MCF 10A (cell line): ENCODE results near the gene CASP3. TPM values are rescaled to one million over a fixed set of nuclear protein-coding genes. Genes with fewer than 3 reads are reported as not detected.
A peak's percentile ranks its signal among the peaks of the same experiment; 100 is the strongest.

Source experiments
- BruUV-seq: library from RNA; stranded (reverse); fragments of 400-500 nt; replicated peaks from 2 replicates; lab custom pipeline; 2021; lab: Mats Ljungman, UMichigan
- CTCF ChIA-PET: fragments of 300-600 bp; sonication (Branson Sonifier 250); formaldehyde crosslinking; extraction: SDS; loops from one replicate; lab custom pipeline; 2021; ENCODE audit warnings: antibody characterized with exemption, inconsistent platforms; lab: Yijun Ruan, JAX
- POLR2A ChIA-PET: fragments of 300-600, 350-650 bp; sonication (Branson Sonifier 250); formaldehyde crosslinking; extraction: SDS; loops from one replicate; lab custom pipeline; 2020; ENCODE audit warnings: antibody characterized with exemption, inconsistent platforms; lab: Yijun Ruan, JAX
- DNase-seq: peaks from one replicate; pipeline ENCODE4 v3.0.0-alpha.2; 2018; ENCODE audit not compliant: unreplicated experiment
- H3K27ac Mint-ChIP-seq: one replicate; pipeline ENCODE4 v1.8.0; 2022; ENCODE audit warnings: mild to moderate bottlenecking, low read depth, mixed read lengths; ENCODE audit not compliant: unreplicated experiment
- H3K27me3 Mint-ChIP-seq: one replicate; pipeline ENCODE4 v1.8.0; 2022; ENCODE audit warnings: mixed read lengths; ENCODE audit not compliant: insufficient read depth, unreplicated experiment
- H3K36me3 Mint-ChIP-seq: one replicate; pipeline ENCODE4 v1.8.0; 2022; ENCODE audit warnings: mild to moderate bottlenecking, moderate library complexity, mixed read lengths; ENCODE audit not compliant: insufficient read depth, unreplicated experiment
- H3K4me1 Mint-ChIP-seq: one replicate; pipeline ENCODE4 v1.8.0; 2022; ENCODE audit warnings: mixed read lengths; ENCODE audit not compliant: insufficient read depth, unreplicated experiment
- H3K4me3 Mint-ChIP-seq: one replicate; pipeline ENCODE4 v1.8.0; 2022; ENCODE audit warnings: mild to moderate bottlenecking, moderate library complexity, mixed read lengths; ENCODE audit not compliant: unreplicated experiment
- H3K9me3 Mint-ChIP-seq: one replicate; pipeline ENCODE4 v1.8.0; 2022; ENCODE audit warnings: mixed read lengths; ENCODE audit not compliant: unreplicated experiment
- intact Hi-C: fragments of 100-400 bp; cut with micrococcal nuclease; formaldehyde crosslinking; loops from 2 replicates; pipeline ENCODE4 v1.14.1; 2022
- total RNA-seq: library from RNA; stranded (reverse); gene quantifications from 2 replicates; pipeline ENCODE4 v1.2.3, GENCODE V29; 2022
- TF ChIP-seq, protein P1 (sequence below): fragments of 200-600 bp; IDR thresholded peaks from one replicate; pipeline ENCODE4 v1.8.0; 2022; ENCODE audit warnings: antibody characterized with exemption, mild to moderate bottlenecking; ENCODE audit not compliant: unreplicated experiment

The CASP3 gene
- total RNA-seq, 1 experiment from 2014 or later: 27.4 TPM

DNA sequence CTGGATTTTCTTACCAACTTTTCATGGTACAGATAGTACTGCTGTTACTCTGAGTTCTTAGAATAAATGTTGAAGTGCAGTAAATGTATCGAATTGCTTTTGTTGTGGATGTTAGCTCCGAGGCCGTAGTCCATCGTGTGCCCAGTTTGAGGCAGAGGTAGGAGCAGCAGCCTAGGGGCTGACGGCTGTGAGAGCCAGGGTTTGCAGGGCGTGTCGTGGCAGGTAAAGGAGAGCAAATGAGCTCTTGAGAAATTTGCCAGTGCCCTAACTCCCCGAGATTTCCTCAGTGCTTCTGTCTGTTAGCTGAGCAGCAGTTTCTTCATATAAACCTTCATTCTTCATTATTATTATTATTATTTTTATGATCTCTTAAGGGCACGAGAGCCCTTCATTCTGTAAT, 21.9 kb upstream of the CASP3 start:
- Mint-ChIP-seq H3K4me3 (no peak overlapping the region), H3K27ac (no peak overlapping the region), H3K9me3 (no peaks in the 10 kb centered on the region), H3K27me3 (no peaks in the 10 kb centered on the region), H3K4me1 (no peaks in the 10 kb centered on the region), H3K36me3 (peaks cover 57% of the 10 kb centered on the region)
- no TSS peak for BruUV-seq
- intact Hi-C loops: no loop called here
- ChIA-PET POLR2A (interaction anchor here (0.6 to 1.1 kb wide), 5 partner anchors 10 to 728 kb away, joined by 3 to 4 read pairs (median 3); partner anchors contain the start of genes CASP3 and PRIMPOL), CTCF (interaction anchor here (1.0 kb wide), 1 partner anchor 23 kb away, joined by 4 read pairs; no protein-coding TSS in a partner anchor)
- DNase-seq: peak; percentile 64
- TF ChIP-seq, protein P1, sequence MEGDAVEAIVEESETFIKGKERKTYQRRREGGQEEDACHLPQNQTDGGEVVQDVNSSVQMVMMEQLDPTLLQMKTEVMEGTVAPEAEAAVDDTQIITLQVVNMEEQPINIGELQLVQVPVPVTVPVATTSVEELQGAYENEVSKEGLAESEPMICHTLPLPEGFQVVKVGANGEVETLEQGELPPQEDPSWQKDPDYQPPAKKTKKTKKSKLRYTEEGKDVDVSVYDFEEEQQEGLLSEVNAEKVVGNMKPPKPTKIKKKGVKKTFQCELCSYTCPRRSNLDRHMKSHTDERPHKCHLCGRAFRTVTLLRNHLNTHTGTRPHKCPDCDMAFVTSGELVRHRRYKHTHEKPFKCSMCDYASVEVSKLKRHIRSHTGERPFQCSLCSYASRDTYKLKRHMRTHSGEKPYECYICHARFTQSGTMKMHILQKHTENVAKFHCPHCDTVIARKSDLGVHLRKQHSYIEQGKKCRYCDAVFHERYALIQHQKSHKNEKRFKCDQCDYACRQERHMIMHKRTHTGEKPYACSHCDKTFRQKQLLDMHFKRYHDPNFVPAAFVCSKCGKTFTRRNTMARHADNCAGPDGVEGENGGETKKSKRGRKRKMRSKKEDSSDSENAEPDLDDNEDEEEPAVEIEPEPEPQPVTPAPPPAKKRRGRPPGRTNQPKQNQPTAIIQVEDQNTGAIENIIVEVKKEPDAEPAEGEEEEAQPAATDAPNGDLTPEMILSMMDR: no peak

DNA sequence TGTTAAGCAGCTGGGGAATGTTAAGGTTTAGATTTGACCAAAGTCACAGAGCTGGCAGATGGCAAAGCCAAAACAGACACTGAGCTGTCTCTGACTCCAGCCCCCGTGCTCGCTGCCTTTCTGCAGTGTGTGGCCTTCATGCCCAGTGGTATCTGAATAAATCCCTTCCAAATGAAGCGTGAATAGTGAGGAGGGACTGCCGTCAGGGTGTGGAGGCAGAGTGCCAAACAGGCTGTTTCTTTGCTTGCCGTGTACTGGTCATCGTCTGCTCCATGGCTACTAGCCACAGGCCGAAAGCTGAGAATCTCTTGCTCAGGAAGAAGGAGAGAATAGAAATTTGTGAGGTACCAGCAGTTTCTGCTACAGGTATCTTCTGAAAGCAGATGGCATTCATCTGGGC, 20.0 kb upstream of the CASP3 start:
- H3K36me3 Mint-ChIP-seq: peaks cover 69% of the 10 kb centered on the region
- H3K4me1 Mint-ChIP-seq: no peaks in the 10 kb centered on the region
- intact Hi-C loops: no loop called here
- POLR2A ChIA-PET: interaction anchor here (0.7 kb wide), 1 partner anchor 20 kb away, joined by 3 read pairs; the partner anchor contains the start of gene PRIMPOL
- H3K27me3 Mint-ChIP-seq: no peaks in the 10 kb centered on the region
- peak overlapping the region; percentile 22 for H3K27ac Mint-ChIP-seq
- no TSS peak for BruUV-seq
- no peak overlapping the region for H3K4me3 Mint-ChIP-seq
- no peak for DNase-seq
- CTCF ChIA-PET: interaction anchor here (0.7 to 0.8 kb wide), 2 partner anchors 10 to 194 kb away, joined by 3 read pairs; no protein-coding TSS in a partner anchor
- TF ChIP-seq, protein P1: no peak
- H3K9me3 Mint-ChIP-seq: no peaks in the 10 kb centered on the region

DNA sequence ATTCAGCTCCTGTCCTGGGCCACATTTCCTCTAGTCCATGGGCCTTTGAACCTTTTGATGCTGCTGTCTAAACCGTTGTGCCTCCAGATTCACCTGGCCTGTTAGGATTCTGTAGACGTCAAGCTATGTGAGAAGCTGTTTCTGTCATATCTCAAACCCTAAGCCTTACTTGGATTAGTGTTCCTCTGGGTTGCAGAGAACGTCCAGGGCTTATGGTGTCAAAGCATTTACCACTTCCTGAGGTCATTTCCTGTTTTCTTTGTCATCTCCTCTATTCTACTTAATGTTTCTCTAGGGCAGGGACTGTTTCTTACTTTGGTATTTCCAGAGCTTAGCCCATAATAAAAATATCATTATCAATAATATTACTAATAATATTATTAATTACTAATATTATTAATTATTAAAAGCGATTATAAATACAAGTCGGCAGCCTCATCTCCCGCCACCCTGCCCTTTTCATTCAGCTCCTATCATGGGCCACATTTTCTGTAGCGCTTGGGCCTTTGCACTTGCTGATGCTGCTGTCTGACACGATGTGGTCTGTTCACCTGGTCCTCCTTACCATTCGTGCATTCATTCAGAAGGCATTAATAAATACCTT, 19.4 kb upstream of the CASP3 start:
- Mint-ChIP-seq H3K4me1 (no peaks in the 10 kb centered on the region), H3K4me3 (no peak overlapping the region), H3K27ac (no peak overlapping the region), H3K27me3 (no peaks in the 10 kb centered on the region), H3K36me3 (peaks cover 62% of the 10 kb centered on the region), H3K9me3 (no peaks in the 10 kb centered on the region)
- TF ChIP-seq, protein P1: no peak
- POLR2A ChIA-PET: no interaction called here
- intact Hi-C loops: no loop called here
- no TSS peak for BruUV-seq
- CTCF ChIA-PET: interaction anchor here (0.6 to 0.8 kb wide), 3 partner anchors 9 to 194 kb away, joined by 3 read pairs; no protein-coding TSS in a partner anchor
- DNase-seq: no peak

DNA sequence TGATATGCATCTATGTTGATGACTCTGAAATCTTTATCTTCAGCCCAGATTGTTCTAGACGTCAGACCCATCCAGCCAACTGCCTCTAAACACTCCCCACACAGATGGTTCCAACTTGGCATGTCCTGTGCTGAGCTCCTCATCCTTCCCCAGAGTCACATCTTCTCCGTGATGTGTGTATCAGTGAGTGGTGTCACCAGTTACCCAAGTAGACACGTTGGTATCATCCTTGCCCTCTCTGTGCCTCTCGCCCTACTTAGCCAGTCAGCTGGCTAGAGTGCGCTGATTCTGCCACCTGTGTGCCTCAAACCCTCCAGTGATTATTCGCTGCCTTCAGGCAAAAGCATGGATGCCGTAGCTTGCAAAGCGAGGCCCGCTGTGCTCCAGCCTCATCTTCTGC, 18.8 kb upstream of the CASP3 start:
- no TSS peak for BruUV-seq
- H3K27me3 Mint-ChIP-seq: no peaks in the 10 kb centered on the region
- no peak overlapping the region for H3K4me3 Mint-ChIP-seq
- DNase-seq: no peak
- no peak overlapping the region for H3K27ac Mint-ChIP-seq
- H3K9me3 Mint-ChIP-seq: no peaks in the 10 kb centered on the region
- TF ChIP-seq, protein P1: no peak
- ChIA-PET POLR2A (no interaction called here), CTCF (interaction anchor here (0.6 to 0.8 kb wide), 2 partner anchors 9 to 36 kb away, joined by 3 read pairs; no protein-coding TSS in a partner anchor)
- intact Hi-C loops: no loop called here
- no peaks in the 10 kb centered on the region for H3K4me1 Mint-ChIP-seq
- H3K36me3 Mint-ChIP-seq: peaks cover 58% of the 10 kb centered on the region
